Upper lobe of right lung (tissue), 1 donor: Measurements from ENCODE around the gene CREM. TPM values are rescaled to one million over a fixed set of nuclear protein-coding genes. Genes with fewer than 3 reads are reported as not detected.

Experiments
- ATAC-seq: fragments of 200-7000 bp; cut with Tn5 transposase; one replicate; pipeline ENCODE4 v1.9.1; 2020; ENCODE audit warnings: mild to moderate bottlenecking, moderate library complexity
- DNase-seq: peaks from one replicate; pipeline ENCODE4 v3.0.0-alpha.2; 2020
- H3K27ac ChIP-seq: fragments of 200-600 bp; one replicate; pipeline ENCODE4 v1.8.0; 2022
- H3K27me3 ChIP-seq: fragments of 200-600 bp; one replicate; pipeline ENCODE4 v1.8.0; 2022; ENCODE audit warnings: mild to moderate bottlenecking
- H3K36me3 ChIP-seq: fragments of 200-600 bp; one replicate; pipeline ENCODE4 v1.8.0; 2022
- H3K4me1 ChIP-seq: fragments of 200-600 bp; one replicate; pipeline ENCODE4 v1.8.0; 2022
- H3K4me3 ChIP-seq: fragments of 200-600 bp; one replicate; pipeline ENCODE4 v1.8.0; 2022; ENCODE audit warnings: mild to moderate bottlenecking
- H3K9me3 ChIP-seq: fragments of 200-600 bp; one replicate; pipeline ENCODE4 v1.8.0; 2022
- intact Hi-C: fragments of 100-400 bp; cut with DNase I; formaldehyde crosslinking; loops from one replicate; pipeline ENCODE4 v1.11.0; 2022
- total RNA-seq: library from RNA; stranded (reverse); fragmentation: NEBNext Ultra II Directional; extraction: Animal tissue kit (Norgen Biotek cat#: 25700); gene quantifications from one replicate; pipeline ENCODE4 v1.2.1, GENCODE V29; 2021
- TF ChIP-seq, protein P1 (sequence below): fragments of 200-600 bp; IDR thresholded peaks from one replicate; pipeline ENCODE4 v1.8.0; 2022; ENCODE audit warnings: antibody characterized with exemption
- donor health status: DM: no; HTN: yes; CAD: no; lungs with severe emphysema.

The CREM gene
- total RNA-seq, 1 donor from 2014 or later: 24.3 TPM

- DNase-seq: no peak
- no peaks in the 10 kb centered on the region for H3K36me3 ChIP-seq
- H3K27me3 ChIP-seq: no peaks in the 10 kb centered on the region
- no peaks in the 10 kb centered on the region for H3K9me3 ChIP-seq
- H3K4me1 ChIP-seq: peaks cover 6% of the 10 kb centered on the region
- no peak for ATAC-seq
- H3K4me3 ChIP-seq: no peak overlapping the region
- TF ChIP-seq, protein P1, sequence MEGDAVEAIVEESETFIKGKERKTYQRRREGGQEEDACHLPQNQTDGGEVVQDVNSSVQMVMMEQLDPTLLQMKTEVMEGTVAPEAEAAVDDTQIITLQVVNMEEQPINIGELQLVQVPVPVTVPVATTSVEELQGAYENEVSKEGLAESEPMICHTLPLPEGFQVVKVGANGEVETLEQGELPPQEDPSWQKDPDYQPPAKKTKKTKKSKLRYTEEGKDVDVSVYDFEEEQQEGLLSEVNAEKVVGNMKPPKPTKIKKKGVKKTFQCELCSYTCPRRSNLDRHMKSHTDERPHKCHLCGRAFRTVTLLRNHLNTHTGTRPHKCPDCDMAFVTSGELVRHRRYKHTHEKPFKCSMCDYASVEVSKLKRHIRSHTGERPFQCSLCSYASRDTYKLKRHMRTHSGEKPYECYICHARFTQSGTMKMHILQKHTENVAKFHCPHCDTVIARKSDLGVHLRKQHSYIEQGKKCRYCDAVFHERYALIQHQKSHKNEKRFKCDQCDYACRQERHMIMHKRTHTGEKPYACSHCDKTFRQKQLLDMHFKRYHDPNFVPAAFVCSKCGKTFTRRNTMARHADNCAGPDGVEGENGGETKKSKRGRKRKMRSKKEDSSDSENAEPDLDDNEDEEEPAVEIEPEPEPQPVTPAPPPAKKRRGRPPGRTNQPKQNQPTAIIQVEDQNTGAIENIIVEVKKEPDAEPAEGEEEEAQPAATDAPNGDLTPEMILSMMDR: no peak
- intact Hi-C loops: no loop called here
- H3K27ac ChIP-seq: no peak overlapping the region
Observed at GRCh38 chr10:35211390-35211789, 84.7 kb downstream of the CREM start.

DNA sequence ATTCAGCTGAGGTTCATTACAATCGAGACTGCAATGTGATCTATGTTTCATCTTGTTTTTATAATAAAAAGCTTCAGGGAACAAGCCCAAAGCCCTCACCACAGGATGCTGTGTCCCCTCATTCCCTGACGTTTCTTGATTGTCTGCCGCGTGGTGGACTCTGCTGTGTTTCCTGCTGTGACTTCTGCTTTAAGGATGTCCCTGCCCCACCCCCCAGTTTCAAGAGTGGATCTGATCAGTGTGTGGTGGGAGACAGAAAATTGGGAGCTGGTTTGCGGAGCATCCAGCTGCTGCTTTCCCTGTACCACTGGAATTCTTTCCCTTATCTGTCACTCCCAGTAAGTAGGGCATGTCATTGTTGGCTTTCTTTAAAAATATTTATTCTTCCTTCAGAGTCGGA is 86.2 kb downstream of the CREM start:
- Histone ChIP-seq H3K36me3 (no peaks in the 10 kb centered on the region), H3K9me3 (no peaks in the 10 kb centered on the region), H3K4me3 (no peak overlapping the region), H3K27ac (no peak overlapping the region), H3K27me3 (no peaks in the 10 kb centered on the region), H3K4me1 (peaks cover 19% of the 10 kb centered on the region)
- DNase-seq (no peak), ATAC-seq (no peak)
- intact Hi-C loops: no loop called here
- TF ChIP-seq, protein P1: no peak

DNA sequence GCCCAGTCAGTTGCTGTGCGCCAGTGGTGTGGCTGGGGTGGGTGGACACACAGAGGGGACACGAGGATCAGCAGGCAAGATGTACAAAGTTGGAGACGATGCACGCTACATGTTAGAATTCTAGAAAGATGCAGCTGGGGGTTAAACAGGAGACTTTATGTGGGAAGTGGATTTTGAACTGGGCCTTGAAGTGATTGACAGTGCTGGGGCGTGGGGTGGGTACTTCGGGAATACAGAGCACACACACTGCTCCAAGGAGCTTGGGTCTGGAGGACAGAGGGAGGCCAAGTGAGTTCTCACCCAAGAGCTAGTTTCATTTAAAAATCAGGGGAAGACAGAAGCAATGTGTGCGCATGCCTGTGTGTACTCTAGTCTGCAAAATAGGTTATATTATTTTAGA is 87.1 kb downstream of the CREM start:
- intact Hi-C loops: no loop called here
- ATAC-seq: no peak
- Histone ChIP-seq H3K27me3 (no peaks in the 10 kb centered on the region), H3K27ac (no peak overlapping the region), H3K36me3 (no peaks in the 10 kb centered on the region), H3K9me3 (no peaks in the 10 kb centered on the region), H3K4me1 (peaks cover 25% of the 10 kb centered on the region), H3K4me3 (no peak overlapping the region)
- no peak for DNase-seq
- TF ChIP-seq, protein P1: no peak

GRCh38 chr10:35214607-35215020 is 88.0 kb downstream of the CREM start:
- Histone ChIP-seq H3K27ac (no peak overlapping the region), H3K4me3 (no peak overlapping the region), H3K36me3 (no peaks in the 10 kb centered on the region), H3K27me3 (no peaks in the 10 kb centered on the region), H3K4me1 (peaks cover 25% of the 10 kb centered on the region), H3K9me3 (no peaks in the 10 kb centered on the region)
- ATAC-seq (no peak), DNase-seq (no peak)
- intact Hi-C loops: loop anchor here (5.0 kb wide), 1 partner anchor 92 kb away; no protein-coding TSS in a partner anchor
- TF ChIP-seq, protein P1: no peak

DNA sequence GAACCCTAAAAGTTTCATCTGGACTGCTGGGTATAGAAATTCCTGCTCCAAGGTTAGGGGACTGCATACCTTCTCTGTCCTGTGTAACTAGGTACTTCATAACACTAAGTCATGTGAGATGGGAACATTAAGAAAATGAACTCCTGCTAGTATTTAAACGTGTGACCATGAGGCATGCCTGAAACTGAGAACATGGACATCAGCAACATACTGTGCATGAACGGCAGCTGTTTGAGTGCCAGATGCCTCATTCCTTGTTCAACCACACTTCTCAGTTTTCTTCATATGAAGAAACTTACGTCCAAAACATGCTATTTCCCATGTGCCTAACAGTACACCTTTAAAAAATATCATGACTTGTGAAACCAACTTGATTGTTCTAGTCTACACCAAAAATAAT is 88.5 kb downstream of the CREM start:
- intact Hi-C loops: loop anchor here (5.0 kb wide), 1 partner anchor 93 kb away; no protein-coding TSS in a partner anchor
- H3K27ac ChIP-seq: no peak overlapping the region
- no peaks in the 10 kb centered on the region for H3K27me3 ChIP-seq
- H3K4me1 ChIP-seq: peaks cover 25% of the 10 kb centered on the region
- ATAC-seq (no peak), DNase-seq (no peak)
- H3K4me3 ChIP-seq: no peak overlapping the region
- H3K9me3 ChIP-seq: no peaks in the 10 kb centered on the region
- TF ChIP-seq, protein P1: no peak
- H3K36me3 ChIP-seq: no peaks in the 10 kb centered on the region
